ENCODE data around the gene RALGPS1.

Gene RALGPS1

GRCh38 chr9:127207734-127208410 is 293.3 kb downstream of the RALGPS1 start:
- no peak for DNase-seq (ENCODE audit: low read depth)

GRCh38 chr9:127208416-127208815 is 293.8 kb downstream of the RALGPS1 start:
- DNase-seq (ENCODE audit: low read depth) = no peak

GRCh38 chr9:127209220-127209619 is 294.6 kb downstream of the RALGPS1 start:
- no peak for DNase-seq (ENCODE audit: low read depth)

GRCh38 chr9:127209948-127210640 is 295.5 kb downstream of the RALGPS1 start:
- no peak for DNase-seq (ENCODE audit: low read depth)

- no peak for DNase-seq (ENCODE audit: low read depth)
Observed at GRCh38 chr9:127210851-127211730, 296.5 kb downstream of the RALGPS1 start.

GRCh38 chr9:127211983-127212382 is 297.4 kb downstream of the RALGPS1 start:
- DNase-seq (ENCODE audit: low read depth) = no peak

GRCh38 chr9:127212453-127212852 is 297.9 kb downstream of the RALGPS1 start:
- DNase-seq (ENCODE audit: low read depth) = no peak

GRCh38 chr9:127213859-127214258 is 299.3 kb downstream of the RALGPS1 start:
- no peak for DNase-seq (ENCODE audit: low read depth)

GRCh38 chr9:127214421-127215267 is 300.1 kb downstream of the RALGPS1 start:
- peak; percentile 37 for DNase-seq (ENCODE audit: low read depth)

GRCh38 chr9:127215268-127216209 is 301.0 kb downstream of the RALGPS1 start:
- no peak for DNase-seq (ENCODE audit: low read depth)

GRCh38 chr9:127216210-127216887 is 301.8 kb downstream of the RALGPS1 start:
- no peak for DNase-seq (ENCODE audit: low read depth)

GRCh38 chr9:127216888-127217217 is 302.3 kb downstream of the RALGPS1 start:
- no peak for DNase-seq (ENCODE audit: low read depth)

GRCh38 chr9:127218818-127219217 is 304.2 kb downstream of the RALGPS1 start:
- no peak for DNase-seq (ENCODE audit: low read depth)

- no peak for DNase-seq (ENCODE audit: low read depth)
Observed at GRCh38 chr9:127219520-127219919, 304.9 kb downstream of the RALGPS1 start.

GRCh38 chr9:127221695-127222094 is 307.1 kb downstream of the RALGPS1 start:
- no peak for DNase-seq (ENCODE audit: low read depth)

GRCh38 chr9:127222388-127223095 is 308.0 kb downstream of the RALGPS1 start:
- no peak for DNase-seq (ENCODE audit: low read depth)

- DNase-seq (ENCODE audit: low read depth) = no peak
Observed at GRCh38 chr9:127223266-127223665, 308.7 kb downstream of the RALGPS1 start.

GRCh38 chr9:127223810-127224177 is 309.2 kb downstream of the RALGPS1 start:
- DNase-seq (ENCODE audit: low read depth) = no peak

GRCh38 chr9:127224178-127224882 is 309.7 kb downstream of the RALGPS1 start:
- peak; percentile 77 for DNase-seq (ENCODE audit: low read depth)

Measured in stimulated activated CD8-positive, alpha-beta memory T cell treated with anti-CD3 and anti-CD28 coated beads, Interleukin-4, amount 100 ng/mL, for 24 hours (primary cell).